GM10266 (cell line): ENCODE results near the gene GPALPP1.
"Not testable (repeated sequence)": the region's sequence is repeated elsewhere in the genome, so short reads cannot be mapped to it uniquely, and the experiment has no call there.

Experiments used
- DNase-seq: peaks from one replicate; pipeline ENCODE4 v3.0.0; 2012; ENCODE audit errors: extremely low spot score
- TF ChIP-seq, protein P1 (sequence below): IDR thresholded peaks from 2 replicates; pipeline ENCODE4 v1.5.1; 2012; ENCODE audit warnings: mild to moderate bottlenecking, low read depth; ENCODE audit not compliant: control insufficient read depth, insufficient read depth; ENCODE audit errors: missing control alignments

The GPALPP1 gene, protein sequence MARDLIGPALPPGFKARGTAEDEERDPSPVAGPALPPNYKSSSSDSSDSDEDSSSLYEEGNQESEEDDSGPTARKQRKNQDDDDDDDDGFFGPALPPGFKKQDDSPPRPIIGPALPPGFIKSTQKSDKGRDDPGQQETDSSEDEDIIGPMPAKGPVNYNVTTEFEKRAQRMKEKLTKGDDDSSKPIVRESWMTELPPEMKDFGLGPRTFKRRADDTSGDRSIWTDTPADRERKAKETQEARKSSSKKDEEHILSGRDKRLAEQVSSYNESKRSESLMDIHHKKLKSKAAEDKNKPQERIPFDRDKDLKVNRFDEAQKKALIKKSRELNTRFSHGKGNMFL

DNA sequence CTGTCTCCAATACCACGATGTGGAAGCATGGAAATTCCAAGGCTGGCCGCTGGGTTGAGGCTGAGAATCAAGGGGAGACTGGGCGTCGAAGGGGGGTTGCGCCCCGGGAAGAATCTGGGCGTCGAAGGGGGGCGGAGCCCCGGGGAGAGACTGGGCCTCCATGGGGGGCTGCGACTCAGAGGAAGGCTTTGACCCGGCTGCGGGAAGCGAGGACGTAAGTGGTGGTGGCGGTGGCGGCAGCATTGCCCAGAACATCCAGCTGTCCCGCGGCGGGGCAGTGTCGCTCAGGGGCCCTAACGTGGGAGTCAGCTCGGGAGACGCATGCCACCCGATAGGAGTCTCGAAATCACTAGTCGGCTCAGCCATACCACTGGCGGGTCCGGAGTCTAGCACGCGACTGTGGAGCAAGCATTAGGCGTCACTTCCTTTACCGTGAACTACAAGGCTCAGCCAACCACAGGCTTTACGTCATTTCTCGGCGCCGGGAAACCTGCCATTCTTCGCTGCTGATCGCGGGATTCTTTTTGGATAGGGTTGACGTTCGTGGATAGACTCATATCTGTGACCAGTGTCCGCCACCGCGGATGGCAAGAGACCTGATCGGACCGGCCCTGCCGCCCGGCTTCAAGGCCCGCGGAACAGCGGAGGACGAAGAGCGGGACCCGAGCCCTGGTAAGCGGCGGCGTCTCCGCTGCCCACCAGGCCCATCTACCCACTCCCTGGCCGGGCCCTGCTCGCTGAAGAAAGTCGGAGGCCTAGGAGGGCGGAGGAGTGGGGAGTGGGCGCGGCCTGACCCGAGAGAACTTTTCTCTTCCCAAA is at the start of gene GPALPP1, which contains the start of gene NUFIP1:
TSS of gene GPALPP1 (plus strand) at position 468 of the 819 bp plus-strand sequence. CDS start at position 585, 117 bp downstream.
TSS of gene NUFIP1 (minus strand) at position 401 of the 819 bp plus-strand sequence. CDS start at position 366, 35 bp downstream.
- DNase-seq = peak; percentile 91
- TF ChIP-seq, protein P1, sequence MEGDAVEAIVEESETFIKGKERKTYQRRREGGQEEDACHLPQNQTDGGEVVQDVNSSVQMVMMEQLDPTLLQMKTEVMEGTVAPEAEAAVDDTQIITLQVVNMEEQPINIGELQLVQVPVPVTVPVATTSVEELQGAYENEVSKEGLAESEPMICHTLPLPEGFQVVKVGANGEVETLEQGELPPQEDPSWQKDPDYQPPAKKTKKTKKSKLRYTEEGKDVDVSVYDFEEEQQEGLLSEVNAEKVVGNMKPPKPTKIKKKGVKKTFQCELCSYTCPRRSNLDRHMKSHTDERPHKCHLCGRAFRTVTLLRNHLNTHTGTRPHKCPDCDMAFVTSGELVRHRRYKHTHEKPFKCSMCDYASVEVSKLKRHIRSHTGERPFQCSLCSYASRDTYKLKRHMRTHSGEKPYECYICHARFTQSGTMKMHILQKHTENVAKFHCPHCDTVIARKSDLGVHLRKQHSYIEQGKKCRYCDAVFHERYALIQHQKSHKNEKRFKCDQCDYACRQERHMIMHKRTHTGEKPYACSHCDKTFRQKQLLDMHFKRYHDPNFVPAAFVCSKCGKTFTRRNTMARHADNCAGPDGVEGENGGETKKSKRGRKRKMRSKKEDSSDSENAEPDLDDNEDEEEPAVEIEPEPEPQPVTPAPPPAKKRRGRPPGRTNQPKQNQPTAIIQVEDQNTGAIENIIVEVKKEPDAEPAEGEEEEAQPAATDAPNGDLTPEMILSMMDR = no peak

DNA sequence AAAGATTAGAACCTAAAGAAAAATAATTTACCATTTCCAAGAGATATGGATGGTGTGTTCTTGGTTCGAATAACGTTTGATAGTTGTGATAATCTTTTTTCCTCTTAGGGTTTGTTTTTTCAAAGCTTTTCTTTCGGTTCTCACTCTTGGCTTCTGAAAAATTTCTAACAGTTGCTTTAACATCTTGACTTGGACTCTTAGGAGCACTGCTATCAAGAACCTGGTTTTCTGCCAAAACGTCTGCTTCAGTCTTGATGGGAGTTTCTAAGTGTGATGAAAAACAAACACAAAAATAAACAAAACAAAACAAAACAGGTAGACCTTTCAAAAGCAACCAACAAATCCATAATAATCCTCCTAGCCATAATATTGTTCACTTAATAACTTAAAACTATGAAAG is 45.9 kb upstream of the GPALPP1 start:
- not testable (repeated sequence) for DNase-seq

DNA sequence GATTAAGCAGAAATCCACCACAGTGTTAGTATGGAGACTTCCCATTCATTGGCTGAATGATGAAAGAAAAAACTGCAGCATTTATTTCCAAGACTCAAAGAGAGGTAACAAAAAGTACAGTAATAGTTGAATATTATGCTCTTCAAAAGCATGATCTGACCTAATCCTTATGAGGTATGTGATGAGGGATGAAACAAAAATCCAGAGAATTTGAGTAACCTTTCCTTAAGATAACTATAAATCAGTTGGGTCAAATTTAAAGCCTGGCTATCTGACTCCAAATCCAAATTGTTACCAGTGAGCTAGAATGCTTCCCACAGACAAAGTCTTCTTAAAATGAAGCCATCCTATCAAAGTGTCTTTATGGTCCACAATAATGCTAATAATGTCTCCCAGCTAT is 38.2 kb upstream of the GPALPP1 start:
- DNase-seq = no peak

DNA sequence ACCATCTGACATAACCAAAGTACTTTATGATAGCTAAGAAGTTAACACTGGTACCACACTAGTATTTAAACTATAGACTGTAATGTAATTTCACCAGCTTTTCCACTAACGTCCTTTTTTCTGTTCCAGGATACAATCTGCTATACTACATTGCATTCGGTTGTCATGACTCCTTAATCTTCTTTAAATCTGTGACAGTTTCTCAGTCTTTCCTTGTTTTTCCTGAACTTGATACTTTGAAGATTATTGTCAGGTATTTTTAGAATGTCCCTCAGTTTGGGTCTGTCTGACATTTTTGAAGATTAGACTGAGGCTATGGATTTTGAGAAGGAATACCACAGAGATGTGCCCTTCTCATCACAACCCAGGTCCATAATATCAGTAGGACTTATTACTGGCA is 36.7 kb upstream of the GPALPP1 start:
- TF ChIP-seq, protein P1 = no peak
- DNase-seq = no peak

More for the DNA sequence above, 38.2 kb upstream of the GPALPP1 start:
- TF ChIP-seq, protein P1 = no peak

DNA sequence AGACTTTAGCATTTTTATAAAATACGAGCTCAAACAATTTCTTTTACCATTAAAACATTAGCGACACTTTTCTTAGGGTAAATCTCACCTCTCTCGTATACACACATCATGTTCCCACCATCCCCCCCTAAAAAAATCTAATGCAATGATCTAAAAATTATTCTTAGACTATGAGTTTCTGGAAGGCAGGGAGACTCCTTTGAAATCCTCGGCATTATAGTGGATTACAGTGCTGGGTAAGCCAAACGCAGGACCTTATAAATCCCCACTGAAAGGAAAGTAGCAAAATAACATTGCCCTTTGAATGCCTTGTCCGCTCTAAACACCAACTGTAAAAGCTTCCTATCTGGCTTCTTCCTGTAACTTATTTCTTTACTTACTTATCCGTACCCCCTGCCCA is 35.1 kb upstream of the GPALPP1 start:
- TF ChIP-seq, protein P1 = no peak
- no peak for DNase-seq

DNA sequence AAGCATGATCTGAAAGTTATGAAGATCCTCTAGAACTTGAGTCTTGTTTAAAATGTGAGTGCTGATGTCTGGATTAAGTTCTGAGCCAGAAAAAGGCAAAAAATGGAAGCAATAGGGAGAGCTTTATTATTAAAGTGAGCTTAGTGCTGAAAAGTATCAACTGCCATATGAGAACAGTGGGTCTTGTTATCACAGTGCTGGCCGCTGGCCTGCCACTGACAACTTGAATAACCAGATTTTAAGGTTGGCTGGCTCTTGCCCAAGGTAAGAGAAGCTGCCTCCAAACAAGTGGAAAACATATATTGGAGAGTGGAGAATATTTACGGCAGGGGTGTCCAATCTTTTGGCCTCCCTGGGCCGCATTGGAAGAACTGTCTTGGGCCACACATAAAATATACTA is 33.9 kb upstream of the GPALPP1 start:
- no peak for DNase-seq

DNA sequence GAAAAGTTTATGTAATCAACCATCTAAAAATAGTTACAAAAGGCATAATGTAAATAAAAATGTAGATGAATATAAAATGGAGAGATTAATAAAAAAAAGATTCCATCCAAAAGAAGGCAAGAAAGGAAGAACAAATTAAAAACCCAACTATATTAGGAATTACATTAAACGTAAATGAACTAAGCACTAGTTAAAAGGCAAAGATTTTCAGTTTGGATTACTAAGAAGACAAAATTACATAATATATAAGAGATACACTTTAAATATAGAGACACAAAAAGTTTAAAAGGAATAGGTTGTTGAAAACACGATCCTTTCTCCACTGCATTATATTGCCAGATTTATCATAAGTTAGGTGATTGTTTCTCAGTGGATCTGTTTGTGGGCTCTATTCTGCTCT is 27.3 kb upstream of the GPALPP1 start:
- DNase-seq = no peak
- TF ChIP-seq, protein P1 = no peak

More for the DNA sequence above, 33.9 kb upstream of the GPALPP1 start:
- TF ChIP-seq, protein P1 = no peak
